Activated CD8-positive, alpha-beta memory T cell treated with anti-CD3 and anti-CD28 coated beads for 36 hours (primary cell): ENCODE data around the gene ZSWIM4. TPM values are rescaled to one million over a fixed set of nuclear protein-coding genes. Genes with fewer than 3 reads are reported as not detected.

Source experiments
- CTCF ChIA-PET: fragments of 350-600 bp; sonication (Branson Sonifier 250); formaldehyde crosslinking; loops from one replicate; lab custom pipeline; 2021; ENCODE audit warnings: antibody characterized with exemption; lab: Charles Lee
- POLR2A ChIA-PET: fragments of 350-600 bp; sonication (Branson Sonifier 250); formaldehyde crosslinking; loops from one replicate; lab custom pipeline; 2021; ENCODE audit warnings: antibody characterized with exemption; lab: Charles Lee
- total RNA-seq, 2 experiments: library from RNA; stranded (reverse); gene quantifications; one replicate each; pipeline ENCODE4 v1.2.3, GENCODE V29; 2021

Gene ZSWIM4
- total RNA-seq, 2 experiments from 2014 or later = 4.9 to 5.8 TPM

DNA sequence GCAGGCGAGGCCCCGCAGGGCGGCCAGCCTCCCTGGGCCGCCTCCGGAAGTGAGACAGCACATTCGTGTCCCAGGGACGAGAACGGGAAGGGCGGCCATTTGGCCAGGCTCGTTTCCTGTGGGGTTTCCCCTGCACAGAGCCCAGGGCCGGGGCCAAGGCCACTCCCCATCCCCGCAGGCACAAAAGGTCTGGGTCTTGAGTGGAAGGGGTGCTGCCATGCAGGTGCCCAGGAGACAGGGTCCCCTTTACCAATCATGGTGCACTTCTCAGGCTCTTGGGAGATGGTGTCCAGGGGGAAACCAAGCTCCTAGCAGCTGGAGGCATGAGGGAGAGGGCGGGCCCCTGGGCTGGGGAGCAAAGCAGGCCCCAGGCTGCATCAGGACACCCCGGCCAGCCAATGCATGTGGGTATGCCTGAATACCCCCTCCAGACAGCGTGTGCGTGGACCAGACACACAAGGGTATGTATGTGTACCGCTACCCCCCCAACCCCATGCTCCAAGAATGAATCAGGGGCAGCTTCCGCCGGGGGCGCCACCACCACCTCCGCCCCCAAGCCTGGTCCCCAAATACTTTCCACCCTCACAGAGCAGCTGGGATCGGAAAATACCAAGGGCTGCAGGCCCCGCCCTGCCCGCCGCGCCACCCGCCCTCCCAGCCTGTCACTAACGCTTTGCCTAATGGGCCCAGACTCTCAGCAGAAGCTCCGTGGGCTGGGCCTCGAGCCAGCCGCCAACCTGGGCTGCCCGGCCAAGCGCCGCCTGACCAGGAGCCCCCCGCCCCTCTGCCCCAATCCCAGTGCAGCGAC lies 44.1 kb downstream of the ZSWIM4 start:
- CTCF ChIA-PET = interaction anchor here (0.8 to 6.9 kb wide), 2 partner anchors 17 to 23 kb away, joined by 3 to 43 read pairs; no protein-coding TSS in a partner anchor
- POLR2A ChIA-PET = interaction anchor here (0.6 to 6.8 kb wide), 8 partner anchors 9 to 807 kb away, joined by 3 to 74 read pairs (median 6); partner anchors contain the start of gene ZSWIM4

DNA sequence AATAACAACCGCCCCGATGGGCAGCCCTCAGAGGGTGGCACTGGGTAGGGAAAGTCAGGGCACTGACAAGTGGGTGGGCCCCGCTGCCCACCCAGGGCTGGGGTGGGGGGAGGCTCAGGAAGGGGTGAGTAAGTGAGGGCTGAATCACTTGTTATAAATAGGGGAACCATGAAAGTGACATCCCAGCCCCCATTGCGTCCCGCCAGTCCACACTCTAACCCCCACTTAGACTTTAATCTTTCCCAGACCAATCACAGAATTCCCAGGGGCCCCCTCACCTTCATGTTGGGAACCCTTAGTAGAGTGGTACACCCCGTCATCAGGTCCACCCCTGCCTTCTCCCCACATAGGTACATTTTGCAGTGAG lies 44.7 kb downstream of the ZSWIM4 start:
- CTCF ChIA-PET = interaction anchor here (0.8 to 6.9 kb wide), 2 partner anchors 16 to 23 kb away, joined by 3 to 43 read pairs; no protein-coding TSS in a partner anchor
- POLR2A ChIA-PET = interaction anchor here (0.6 to 6.8 kb wide), 6 partner anchors 9 to 808 kb away, joined by 3 to 74 read pairs (median 8); partner anchors contain the start of gene ZSWIM4

DNA sequence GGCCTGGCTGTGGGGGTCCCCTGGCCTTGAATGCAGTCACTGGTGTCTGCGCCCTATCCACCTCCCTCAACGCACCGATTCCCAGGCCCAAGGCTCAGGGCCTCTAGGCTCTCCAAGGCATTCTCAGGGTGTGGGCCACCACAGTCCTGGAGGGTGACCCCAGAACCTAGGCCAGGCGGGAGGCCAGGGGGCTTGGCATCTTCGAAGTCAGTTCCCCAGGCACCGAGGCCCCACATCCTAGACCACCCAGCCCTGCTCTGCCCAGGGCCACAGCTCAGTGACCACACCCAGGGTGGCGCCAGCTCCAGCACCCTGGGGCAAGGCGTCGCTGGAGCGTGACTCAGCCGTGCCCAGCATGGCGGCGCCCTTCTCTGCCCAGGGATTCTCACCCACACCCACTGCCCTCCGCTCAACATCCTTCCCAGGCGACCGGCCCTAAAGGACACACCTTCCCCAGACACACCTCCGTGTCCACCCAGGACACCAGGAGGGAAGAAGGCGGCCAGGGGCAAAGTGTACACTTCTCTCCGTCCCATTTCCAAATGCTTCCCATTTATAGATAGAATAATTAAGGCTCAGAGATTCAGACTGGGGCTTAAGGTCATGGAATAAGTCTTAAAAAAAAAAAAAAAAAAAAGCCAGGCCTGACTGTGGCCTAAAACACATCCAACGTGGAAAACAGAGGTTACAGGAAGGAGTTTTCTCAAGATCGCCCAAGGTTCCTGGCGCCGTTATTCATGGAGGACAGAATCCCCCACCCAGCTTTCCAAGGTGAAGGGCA lies 45.3 kb downstream of the ZSWIM4 start:
- POLR2A ChIA-PET = interaction anchor here (1.3 to 6.8 kb wide), 4 partner anchors 8 to 93 kb away, joined by 4 to 74 read pairs (median 32); partner anchors contain the start of gene ZSWIM4
- CTCF ChIA-PET = interaction anchor here (0.6 to 6.9 kb wide), 4 partner anchors 16 to 1065 kb away, joined by 3 to 43 read pairs (median 4); no protein-coding TSS in a partner anchor

DNA sequence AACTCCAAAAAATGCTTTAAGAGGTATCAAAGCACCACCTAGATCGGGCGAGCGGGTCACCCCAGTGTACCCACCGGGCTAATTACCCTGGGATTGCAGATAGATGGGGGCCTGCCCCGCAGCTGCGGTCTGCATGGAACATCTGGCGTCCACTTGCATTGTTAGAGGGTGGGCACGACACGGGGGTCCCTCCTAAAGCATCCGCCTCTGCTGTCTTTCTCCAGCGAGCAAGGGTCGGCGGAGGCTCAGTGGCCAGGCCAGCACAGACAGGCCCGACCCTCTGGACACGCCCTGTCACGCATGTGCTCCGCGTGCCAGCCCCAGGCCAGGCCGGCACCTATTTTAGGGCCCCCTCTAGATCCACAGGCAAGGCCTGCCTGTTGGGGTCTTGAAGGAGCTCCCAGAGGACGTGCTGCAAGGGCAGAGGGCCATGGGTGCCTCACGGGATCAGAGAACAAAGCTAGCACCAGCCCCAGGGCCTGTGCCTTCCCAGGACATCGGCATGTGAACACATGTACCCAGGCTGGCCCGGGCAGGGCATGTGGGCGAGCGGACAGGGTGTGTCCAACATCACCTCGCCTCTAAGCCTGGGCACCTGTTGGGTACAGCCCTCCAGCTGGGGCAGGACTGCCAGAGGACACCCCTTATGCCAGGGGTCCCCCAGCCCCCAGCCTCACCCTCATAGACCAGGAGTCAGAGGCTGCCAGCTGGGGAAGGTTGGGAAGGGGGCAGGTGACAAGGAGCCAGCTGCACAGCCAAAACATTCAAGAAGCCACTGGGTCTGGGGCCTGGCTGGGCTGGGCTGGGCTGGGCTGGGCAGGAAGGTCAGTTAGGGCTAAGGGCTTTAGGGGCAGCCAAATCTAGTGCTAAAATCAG lies 46.1 kb downstream of the ZSWIM4 start:
- ChIA-PET POLR2A (interaction anchor here (0.6 to 6.8 kb wide), 7 partner anchors 7 to 523 kb away, joined by 3 to 74 read pairs (median 4); partner anchors contain the start of gene ZSWIM4), CTCF (interaction anchor here (0.5 to 6.9 kb wide), 7 partner anchors 15 to 1065 kb away, joined by 3 to 43 read pairs (median 3); no protein-coding TSS in a partner anchor)

DNA sequence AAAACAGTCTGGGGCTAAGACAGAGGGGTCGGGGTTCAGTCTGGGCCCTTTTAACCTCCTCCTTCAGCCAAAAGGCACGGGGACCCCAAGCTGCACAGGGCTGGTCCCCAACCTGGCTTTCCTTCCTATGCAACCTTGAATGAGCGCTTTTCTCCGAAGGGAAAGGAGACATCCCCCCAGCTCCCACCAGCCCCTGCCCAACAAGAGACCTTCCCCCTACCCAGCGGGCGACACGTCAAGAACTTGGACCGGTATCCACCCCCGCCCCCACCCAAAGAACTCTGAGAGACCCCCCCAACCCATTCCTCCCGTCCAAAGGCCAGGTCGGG lies 46.7 kb downstream of the ZSWIM4 start:
- CTCF ChIA-PET = interaction anchor here (0.5 to 6.9 kb wide), 5 partner anchors 15 to 69 kb away, joined by 3 to 43 read pairs (median 3); no protein-coding TSS in a partner anchor
- POLR2A ChIA-PET = interaction anchor here (0.6 to 6.8 kb wide), 5 partner anchors 7 to 522 kb away, joined by 3 to 74 read pairs (median 4); no protein-coding TSS in a partner anchor

DNA sequence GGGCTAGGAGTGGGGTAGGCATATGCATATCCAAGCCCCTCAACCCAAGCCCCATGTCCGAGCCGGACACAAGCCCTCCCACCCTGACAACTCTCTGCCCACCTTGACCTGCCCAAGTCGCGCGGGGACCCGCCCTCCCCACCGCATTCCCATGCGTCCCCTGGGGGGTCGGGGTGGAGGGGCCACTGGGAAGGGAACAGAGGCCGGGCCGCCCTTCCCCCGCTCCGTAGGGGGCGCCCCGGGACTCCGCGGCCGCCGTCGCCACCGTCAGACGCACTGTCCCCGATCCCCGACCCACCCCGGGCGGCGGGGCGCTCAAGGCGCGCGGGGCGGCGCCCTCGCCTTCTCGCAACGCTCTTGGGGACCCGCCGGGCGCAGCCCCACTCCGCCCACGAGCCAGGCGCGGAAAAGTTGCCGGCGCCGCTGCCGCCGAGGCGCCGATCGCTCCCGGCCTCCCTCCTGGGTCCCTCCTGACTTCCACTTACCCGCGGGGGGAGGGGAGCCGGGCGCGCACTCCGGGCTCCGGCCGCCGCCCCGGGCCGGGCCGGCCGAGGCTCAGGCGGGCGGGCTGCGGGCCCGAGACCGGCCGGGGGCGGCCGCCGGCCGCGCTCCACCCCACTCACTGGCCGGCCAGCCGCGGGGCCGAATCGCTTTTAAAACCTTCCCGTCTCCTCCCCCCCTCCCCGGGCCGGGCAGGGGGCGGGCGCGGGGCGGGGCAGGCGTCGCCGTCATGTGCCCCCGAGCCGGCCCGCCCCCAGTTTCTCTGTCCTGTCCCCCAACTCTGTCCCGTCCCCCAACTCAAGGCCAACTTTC lies 47.3 kb downstream of the ZSWIM4 start:
- ChIA-PET CTCF (interaction anchor here (0.5 to 6.9 kb wide), 2 partner anchors 20 to 27 kb away, joined by 3 to 43 read pairs; no protein-coding TSS in a partner anchor), POLR2A (interaction anchor here (6.5 kb wide), 1 partner anchor 20 kb away, joined by 54 read pairs; no protein-coding TSS in a partner anchor)

DNA sequence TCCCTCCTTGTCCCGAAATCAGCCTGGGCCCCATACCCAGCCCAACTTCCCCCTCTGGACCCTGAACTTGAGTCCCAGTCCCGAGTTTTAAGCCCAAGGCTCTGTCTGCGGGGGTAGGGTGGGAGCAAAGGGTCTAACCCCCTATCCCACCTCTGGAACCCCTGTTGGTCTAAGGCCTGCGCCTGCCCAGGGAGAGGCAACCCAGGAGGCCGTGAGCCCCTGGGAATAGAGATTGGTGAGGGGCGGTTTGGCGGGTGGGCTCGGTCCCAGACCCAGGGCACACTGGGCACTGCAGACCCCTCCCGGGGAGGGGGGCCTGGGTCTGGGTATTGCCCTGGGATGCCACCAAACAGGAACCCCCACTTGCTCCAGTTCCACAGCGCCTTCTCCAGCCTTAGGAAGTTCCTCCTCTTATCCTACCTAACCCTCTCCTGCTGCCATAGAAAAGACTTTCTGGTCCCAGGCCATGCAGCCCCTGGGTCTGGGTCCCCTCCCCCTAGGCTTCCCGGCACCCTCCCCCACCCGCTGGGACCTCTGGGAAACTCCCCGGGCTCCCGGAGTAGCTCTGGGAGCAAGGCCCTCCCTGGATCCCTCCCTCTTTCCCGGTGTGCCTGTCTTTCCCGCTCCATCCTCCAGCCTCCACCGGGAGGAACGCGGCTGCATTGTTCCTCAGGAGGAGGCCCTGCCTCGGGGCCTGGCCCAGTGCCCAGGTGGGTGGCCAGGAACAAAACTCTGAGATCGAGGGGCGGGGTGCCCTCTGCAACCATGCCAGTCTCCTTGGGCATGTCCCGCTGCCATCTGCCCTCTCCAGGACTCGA lies 48.1 kb downstream of the ZSWIM4 start:
- POLR2A ChIA-PET = no interaction called here
- CTCF ChIA-PET = interaction anchor here (0.6 to 1.5 kb wide), 2 partner anchors 19 to 235 kb away, joined by 4 to 6 read pairs; no protein-coding TSS in a partner anchor

DNA sequence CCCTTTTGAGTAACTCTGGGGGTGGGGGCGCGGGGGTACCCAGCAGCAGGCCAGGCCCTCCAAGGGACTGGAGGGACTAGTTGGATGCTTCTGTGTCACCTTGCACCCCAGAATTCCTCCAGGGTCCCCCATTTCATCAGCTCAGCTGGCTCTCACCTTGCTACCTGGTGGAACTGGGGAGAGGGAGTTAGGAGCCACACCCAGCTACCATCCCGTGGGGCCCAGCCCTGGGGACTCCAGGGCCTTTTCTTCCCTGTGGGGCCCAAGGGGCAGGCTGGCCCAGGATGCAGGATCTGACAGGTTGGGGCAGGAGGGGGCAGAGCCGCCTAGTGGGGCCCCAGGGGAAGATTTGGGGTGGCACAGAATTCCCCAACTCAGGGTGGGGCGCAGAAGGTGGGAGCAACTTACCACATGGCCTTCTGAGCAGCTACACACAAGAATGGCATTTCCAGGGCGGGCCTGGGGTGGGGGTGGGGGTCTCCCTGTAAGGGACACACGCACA lies 48.9 kb downstream of the ZSWIM4 start:
- POLR2A ChIA-PET = no interaction called here

DNA sequence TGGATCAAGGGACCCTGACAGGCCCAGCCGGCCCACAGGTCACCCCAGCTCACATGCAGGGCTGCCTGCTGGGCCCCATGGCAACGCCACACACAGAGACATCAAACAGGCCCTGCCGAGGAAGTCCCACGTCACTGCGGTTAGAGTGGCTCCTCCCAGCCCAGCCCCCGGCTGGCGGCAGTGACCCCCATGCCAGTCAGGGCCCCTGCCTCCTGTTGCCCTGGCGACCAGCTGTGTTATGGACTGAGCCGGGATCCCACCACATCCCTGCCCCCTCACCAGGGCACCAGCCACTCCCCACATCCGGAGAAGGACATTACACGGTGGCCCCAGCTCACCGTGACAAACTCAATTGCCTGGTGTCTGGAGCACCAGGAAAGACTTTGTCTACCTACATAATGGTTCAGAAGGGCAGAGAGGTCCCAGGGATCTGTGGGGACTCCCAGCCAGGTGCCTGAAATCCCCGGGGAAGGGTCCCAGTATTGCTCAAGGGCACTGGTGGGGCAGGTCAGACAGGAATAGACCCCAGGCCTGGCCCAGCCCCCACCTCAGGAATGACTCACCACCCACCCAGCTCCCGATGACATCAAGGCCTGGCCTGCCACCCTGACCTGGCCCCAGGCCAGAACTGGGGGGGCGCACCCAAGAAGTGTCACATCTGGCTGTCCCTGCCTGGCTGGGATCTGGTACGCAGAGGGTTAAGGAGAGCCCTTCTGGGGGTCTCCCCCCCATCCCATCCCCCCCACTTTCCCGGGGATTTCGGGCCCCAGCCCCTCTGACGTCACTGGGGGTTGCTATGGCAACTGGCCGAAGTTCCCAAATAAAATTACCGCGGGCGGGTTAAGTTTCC lies 51.5 kb downstream of the ZSWIM4 start:
- ChIA-PET CTCF (interaction anchor here (0.7 to 3.2 kb wide), 9 partner anchors 10 to 227 kb away, joined by 3 to 22 read pairs (median 3); partner anchors contain the start of genes MISP3 and RFX1), POLR2A (interaction anchor here (0.6 to 6.4 kb wide), 6 partner anchors 8 to 679 kb away, joined by 3 to 74 read pairs (median 3); partner anchors contain the start of gene ZSWIM4)

More for the DNA sequence above, 48.9 kb downstream of the ZSWIM4 start:
- CTCF ChIA-PET = interaction anchor here (0.6 to 1.5 kb wide), 2 partner anchors 18 to 234 kb away, joined by 4 to 6 read pairs; no protein-coding TSS in a partner anchor

DNA sequence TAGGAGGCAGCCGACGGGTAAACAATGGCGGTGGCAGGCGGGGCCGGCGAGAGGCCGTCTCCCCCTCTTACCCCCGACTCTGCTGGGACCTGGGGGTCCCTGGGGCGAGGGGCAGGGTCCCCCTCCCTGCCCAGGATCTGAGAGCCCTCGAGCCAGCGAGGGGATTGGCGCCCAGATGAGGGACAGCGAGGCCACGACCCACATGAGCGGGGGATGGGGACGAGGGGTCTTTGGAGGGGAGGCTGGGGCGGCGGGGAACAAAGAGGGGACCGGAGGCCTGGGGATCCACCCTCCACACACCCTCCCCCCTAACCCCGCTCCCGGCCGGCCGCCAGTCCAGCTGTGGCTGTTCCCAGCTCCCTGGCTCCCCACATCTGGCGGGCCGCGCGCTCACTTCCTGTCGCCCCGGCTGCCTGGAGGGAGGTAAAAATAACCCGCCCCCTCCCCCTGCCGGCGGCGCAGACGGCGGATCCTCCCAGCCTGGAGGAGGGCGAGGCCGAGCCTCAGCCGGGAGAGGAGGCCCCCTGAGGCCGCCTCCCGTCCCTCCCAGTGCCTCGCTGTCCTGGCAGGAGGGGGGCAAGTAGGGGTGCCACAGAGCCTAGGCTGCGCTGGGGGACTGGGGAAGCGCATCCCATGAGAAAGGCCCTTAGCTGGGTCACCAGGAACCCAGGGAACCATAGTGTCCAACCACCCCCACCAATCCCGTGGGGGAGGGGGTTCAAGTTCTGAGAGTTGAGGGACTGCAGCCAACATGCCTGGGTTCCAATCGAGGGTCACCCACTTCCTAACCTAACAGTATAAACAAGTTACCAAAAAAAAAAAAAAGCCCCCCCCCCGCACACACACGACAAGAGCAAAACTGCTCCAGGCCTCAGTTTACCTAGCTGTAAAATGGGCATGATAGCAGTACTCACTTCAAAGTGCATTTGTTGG lies 52.4 kb downstream of the ZSWIM4 start:
- ChIA-PET POLR2A (interaction anchor here (0.6 to 6.4 kb wide), 4 partner anchors 9 to 175 kb away, joined by 3 to 74 read pairs (median 18); no protein-coding TSS in a partner anchor), CTCF (interaction anchor here (0.7 to 3.2 kb wide), 5 partner anchors 11 to 224 kb away, joined by 3 to 22 read pairs (median 6); partner anchors contain the start of gene MISP3)

DNA sequence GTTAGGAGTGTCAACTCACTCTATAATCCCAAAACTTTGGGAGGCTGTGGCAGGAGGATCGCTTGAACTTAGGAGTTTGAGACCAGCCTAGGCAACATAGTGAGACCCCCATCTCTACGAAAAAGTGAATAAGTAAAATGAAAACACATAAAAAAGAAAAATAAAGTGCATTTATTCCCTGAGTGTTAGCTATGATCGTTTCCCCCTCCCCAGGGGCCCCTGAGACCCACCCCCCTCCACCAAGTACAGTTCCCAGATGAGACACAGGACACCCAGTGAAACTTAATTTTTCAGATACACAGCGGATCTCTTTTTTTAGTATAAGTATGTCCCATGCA lies 53.1 kb downstream of the ZSWIM4 start:
- ChIA-PET POLR2A (interaction anchor here (0.6 to 6.4 kb wide), 2 partner anchors 10 to 175 kb away, joined by 6 to 74 read pairs; no protein-coding TSS in a partner anchor), CTCF (interaction anchor here (1.4 to 3.2 kb wide), 3 partner anchors 12 to 64 kb away, joined by 5 to 22 read pairs (median 14); no protein-coding TSS in a partner anchor)

DNA sequence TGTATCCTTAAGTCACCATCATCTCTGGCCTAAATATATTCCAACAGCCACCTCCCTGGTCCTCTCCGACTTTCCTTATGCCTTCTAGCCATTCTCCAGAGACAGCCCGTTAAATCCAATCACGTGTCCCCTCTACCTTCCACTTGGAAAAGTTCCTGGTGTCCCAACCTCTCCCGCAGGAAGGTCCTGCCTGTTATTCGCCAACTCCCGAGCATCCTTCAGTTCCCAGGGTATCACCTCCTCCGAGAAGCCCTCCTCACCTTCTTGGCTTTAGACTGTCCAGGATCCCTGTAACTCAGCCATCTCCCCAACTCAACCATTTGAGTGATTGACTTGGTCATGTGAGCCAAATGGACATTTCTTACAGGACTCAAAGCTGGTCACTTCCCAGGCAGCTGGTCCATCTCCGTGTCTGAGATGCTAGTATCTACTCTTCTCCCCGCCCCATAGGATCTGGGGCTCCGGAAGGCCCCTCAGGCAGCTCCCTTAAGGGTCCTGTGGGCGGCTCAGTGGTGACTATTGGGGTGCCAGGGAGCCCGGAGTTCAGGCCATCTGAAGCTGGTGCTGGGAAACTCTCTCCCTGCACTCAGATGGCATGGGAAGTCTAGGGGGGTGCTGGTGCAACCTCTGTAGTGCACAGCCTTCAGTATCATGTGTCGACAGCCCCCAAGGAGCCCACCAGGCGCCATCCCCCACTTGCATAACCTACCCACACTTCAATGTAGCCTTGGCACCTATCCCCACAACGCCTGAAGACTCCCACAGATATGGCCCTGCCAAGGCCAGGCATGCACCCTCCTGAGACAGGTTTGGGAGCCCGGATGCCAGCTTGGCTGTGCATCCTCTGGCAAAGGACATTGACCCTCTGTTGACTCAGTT lies 53.8 kb downstream of the ZSWIM4 start:
- POLR2A ChIA-PET = interaction anchor here (6.4 kb wide), 1 partner anchor 11 kb away, joined by 74 read pairs; no protein-coding TSS in a partner anchor
- CTCF ChIA-PET = interaction anchor here (0.5 to 4.1 kb wide), 4 partner anchors 12 to 25 kb away, joined by 3 to 25 read pairs (median 12); no protein-coding TSS in a partner anchor
